ENCODE data around the gene KCNQ4.

KCNQ4 gene

DNA sequence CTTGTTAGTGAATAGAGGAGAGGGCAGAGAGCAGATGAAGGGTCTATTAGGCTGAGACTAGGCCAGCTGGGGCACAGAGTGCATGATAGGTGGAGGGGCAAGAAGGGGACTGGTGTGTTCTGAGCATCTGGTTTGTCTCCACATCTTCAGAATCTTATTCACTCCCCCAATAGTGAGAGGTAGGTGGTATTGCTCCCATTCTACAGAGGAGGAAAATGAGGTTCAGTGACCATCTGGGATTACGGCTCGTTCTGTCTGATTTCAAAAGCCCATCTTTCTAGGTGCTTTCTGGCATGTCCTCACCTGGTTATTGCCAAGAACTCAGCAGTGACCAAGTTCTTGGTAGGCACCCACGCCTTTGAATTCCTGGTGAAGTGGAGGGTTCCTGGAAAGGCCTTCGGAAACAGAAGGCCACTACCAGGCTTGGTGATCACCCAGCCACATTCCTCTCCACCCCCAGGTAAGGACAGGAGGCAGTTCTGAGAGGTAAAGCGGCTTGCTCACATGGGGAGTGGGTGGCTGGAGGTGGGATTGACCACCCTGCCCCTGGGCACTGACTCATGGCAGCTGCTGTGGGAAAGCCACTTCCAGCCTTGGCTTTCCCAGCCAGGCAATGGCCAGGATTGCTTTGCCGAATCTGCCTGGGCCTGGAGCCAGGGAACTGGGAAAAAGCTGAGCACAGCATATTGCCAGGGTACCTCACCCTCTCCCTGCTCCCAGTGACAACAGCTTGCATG, 97.4 kb downstream of the KCNQ4 start:
- peaks cover 5% of the 10 kb centered on the region; the same call in 1 of the 2 replicates for H3K9me3 ChIP-seq (ENCODE audit: low read length)
- H3K4me3 ChIP-seq (ENCODE audit: low read depth, low read length, poor library complexity, severe bottlenecking): no peak overlapping the region
- no peaks in the 10 kb centered on the region for H3K9me2 ChIP-seq (ENCODE audit: low read depth, low read length)
- no peaks in the 10 kb centered on the region for H3F3A ChIP-seq (ENCODE audit: insufficient read depth, low read length)
- H3K36me3 ChIP-seq (ENCODE audit: insufficient read depth, low read length): no peaks in the 10 kb centered on the region; the same call in 1 of the 2 replicates
- no peak overlapping the region for H3K4me2 ChIP-seq (ENCODE audit: low read length)
- H4K20me1 ChIP-seq (ENCODE audit: insufficient read depth, low read length): no peaks in the 10 kb centered on the region
- no peak overlapping the region for H3K9ac ChIP-seq (ENCODE audit: low read length)
- H3K79me2 ChIP-seq (ENCODE audit: insufficient read depth, low read length): no peaks in the 10 kb centered on the region
- no peak overlapping the region for H3K27ac ChIP-seq (ENCODE audit: low read depth, low read length, poor library complexity, severe bottlenecking)
- TF ChIP-seq CTCF (IDR thresholded peaks at IDR 0.05; ENCODE audit: low read length) (no peak), EZH2 (IDR thresholded peaks at IDR 0.05; ENCODE audit: borderline replicate concordance, low read length) (no peak)
- H3K4me1 ChIP-seq (ENCODE audit: insufficient read depth, low read length, severe bottlenecking): no peaks in the 10 kb centered on the region
- peaks cover 10% of the 10 kb centered on the region for H3K27me3 ChIP-seq (ENCODE audit: insufficient read depth, low read length)
- no peak overlapping the region for H2AFZ ChIP-seq (ENCODE audit: low read length)

GRCh38 chr1:40884055-40884795, 100.6 kb downstream of the KCNQ4 start:
- no peaks in the 10 kb centered on the region for H3K4me1 ChIP-seq (ENCODE audit: insufficient read depth, low read length, severe bottlenecking)
- no peaks in the 10 kb centered on the region for H3K36me3 ChIP-seq (ENCODE audit: insufficient read depth, low read length)
- no peak overlapping the region for H3K4me2 ChIP-seq (ENCODE audit: low read length)
- peaks cover 6% of the 10 kb centered on the region for H3K27me3 ChIP-seq (ENCODE audit: insufficient read depth, low read length)
- H4K20me1 ChIP-seq (ENCODE audit: insufficient read depth, low read length): no peaks in the 10 kb centered on the region
- H3K4me3 ChIP-seq (ENCODE audit: low read depth, low read length, poor library complexity, severe bottlenecking): no peak overlapping the region
- no peak overlapping the region for H3K9ac ChIP-seq (ENCODE audit: low read length)
- H3K27ac ChIP-seq (ENCODE audit: low read depth, low read length, poor library complexity, severe bottlenecking): no peak overlapping the region
- H3K9me3 ChIP-seq (ENCODE audit: low read length): no peaks in the 10 kb centered on the region
- no peaks in the 10 kb centered on the region for H3F3A ChIP-seq (ENCODE audit: insufficient read depth, low read length)
- no peak overlapping the region for H2AFZ ChIP-seq (ENCODE audit: low read length)
- no peaks in the 10 kb centered on the region for H3K79me2 ChIP-seq (ENCODE audit: insufficient read depth, low read length)
- TF ChIP-seq CTCF (IDR thresholded peaks at IDR 0.05; ENCODE audit: low read length) (no peak), EZH2 (IDR thresholded peaks at IDR 0.05; ENCODE audit: borderline replicate concordance, low read length) (no peak)
- H3K9me2 ChIP-seq (ENCODE audit: low read depth, low read length): no peaks in the 10 kb centered on the region

- no peaks in the 10 kb centered on the region for H3K79me2 ChIP-seq (ENCODE audit: insufficient read depth, low read length)
- H3K9me2 ChIP-seq (ENCODE audit: low read depth, low read length): no peaks in the 10 kb centered on the region
- no peaks in the 10 kb centered on the region for H3K9me3 ChIP-seq (ENCODE audit: low read length)
- no peak overlapping the region for H3K27ac ChIP-seq (ENCODE audit: low read depth, low read length, poor library complexity, severe bottlenecking)
- H3F3A ChIP-seq (ENCODE audit: insufficient read depth, low read length): no peaks in the 10 kb centered on the region
- H3K4me1 ChIP-seq (ENCODE audit: insufficient read depth, low read length, severe bottlenecking): no peaks in the 10 kb centered on the region
- no peak overlapping the region for H2AFZ ChIP-seq (ENCODE audit: low read length)
- no peak overlapping the region for H3K4me2 ChIP-seq (ENCODE audit: low read length)
- peaks cover 2% of the 10 kb centered on the region; the same call in 1 of the 2 replicates for H3K27me3 ChIP-seq (ENCODE audit: insufficient read depth, low read length)
- no peak for TF ChIP-seq CTCF (IDR thresholded peaks at IDR 0.05; ENCODE audit: low read length)
- no peak for TF ChIP-seq EZH2 (IDR thresholded peaks at IDR 0.05; ENCODE audit: borderline replicate concordance, low read length)
- no peaks in the 10 kb centered on the region for H4K20me1 ChIP-seq (ENCODE audit: insufficient read depth, low read length)
- no peak overlapping the region for H3K9ac ChIP-seq (ENCODE audit: low read length)
- H3K36me3 ChIP-seq (ENCODE audit: insufficient read depth, low read length): no peaks in the 10 kb centered on the region
- H3K4me3 ChIP-seq (ENCODE audit: low read depth, low read length, poor library complexity, severe bottlenecking): no peak overlapping the region
Measured at GRCh38 chr1:40886318-40887011, 102.9 kb downstream of the KCNQ4 start.
